ENCODE measurements around the gene ERC2.

ERC2 gene

DNA sequence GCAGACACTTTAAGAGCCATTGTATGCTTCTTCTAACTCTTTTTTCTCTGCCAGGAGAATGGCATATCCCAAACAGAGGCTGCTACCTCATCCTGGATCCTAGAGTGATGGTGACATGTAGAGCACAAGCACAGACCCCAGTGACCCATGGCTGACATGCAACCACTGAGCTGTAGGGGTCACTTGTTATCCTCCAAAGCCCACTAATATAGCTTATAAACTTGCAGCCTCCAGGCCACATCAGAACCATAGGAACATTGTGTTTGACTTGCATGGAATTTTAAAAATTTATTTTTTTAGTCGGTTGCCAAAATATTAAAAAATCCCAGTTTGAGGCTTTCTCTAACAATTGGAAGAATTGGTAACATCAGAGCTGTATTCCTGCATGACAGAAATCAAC is 698.2 kb downstream of the ERC2 start:
- DNase-seq, result no peak

GRCh38 chr3:55766753-55767152 is 701.5 kb downstream of the ERC2 start:
- DNase-seq, result no peak

GRCh38 chr3:55765906-55766701 is 702.2 kb downstream of the ERC2 start:
- DNase-seq, result no peak

- DNase-seq, result no peak
Measured at GRCh38 chr3:55765398-55765797, 702.9 kb downstream of the ERC2 start.

GRCh38 chr3:55756976-55757375 is 711.3 kb downstream of the ERC2 start:
- no peak for DNase-seq

DNA sequence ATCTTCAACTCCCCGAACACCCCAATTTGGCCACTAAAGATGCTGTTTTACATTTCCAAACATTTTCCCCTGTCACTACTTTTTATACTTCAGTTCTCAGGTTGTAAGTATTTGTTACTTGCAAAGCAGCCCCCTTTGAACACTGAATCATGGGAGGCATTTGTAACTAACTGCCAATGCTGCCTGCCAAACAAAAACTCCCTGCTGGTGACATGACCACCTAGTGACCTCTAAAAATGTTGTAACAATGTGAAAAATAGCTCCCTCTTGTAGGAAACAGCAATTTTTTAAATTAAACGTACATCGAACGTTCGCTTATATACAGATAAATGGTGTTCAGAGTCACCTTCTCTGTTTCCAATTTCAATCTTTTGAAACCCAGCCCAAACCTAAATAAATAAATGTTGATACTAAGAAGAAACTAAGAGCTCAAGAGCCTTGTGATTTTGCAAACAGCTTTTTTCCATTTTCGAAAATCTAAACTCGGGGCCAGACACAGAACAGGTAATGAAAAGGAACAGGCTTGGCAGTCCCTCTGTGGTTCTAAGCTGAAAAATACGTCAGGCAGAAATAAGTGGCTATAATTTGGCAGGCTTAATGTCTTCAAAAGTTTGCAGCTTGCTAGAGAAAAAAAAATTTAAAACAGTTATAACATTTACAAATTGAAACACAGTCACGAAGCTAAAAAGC is 712.6 kb downstream of the ERC2 start:
- DNase-seq, result no peak

- DNase-seq, result no peak
Measured at GRCh38 chr3:55752911-55753310, 715.4 kb downstream of the ERC2 start.

- DNase-seq, result no peak
Measured at GRCh38 chr3:55751730-55752129, 716.5 kb downstream of the ERC2 start.

GRCh38 chr3:55750525-55750924 is 717.7 kb downstream of the ERC2 start:
- no peak for DNase-seq

- DNase-seq, result no peak
Measured at GRCh38 chr3:55749036-55749435, 719.2 kb downstream of the ERC2 start.

DNA sequence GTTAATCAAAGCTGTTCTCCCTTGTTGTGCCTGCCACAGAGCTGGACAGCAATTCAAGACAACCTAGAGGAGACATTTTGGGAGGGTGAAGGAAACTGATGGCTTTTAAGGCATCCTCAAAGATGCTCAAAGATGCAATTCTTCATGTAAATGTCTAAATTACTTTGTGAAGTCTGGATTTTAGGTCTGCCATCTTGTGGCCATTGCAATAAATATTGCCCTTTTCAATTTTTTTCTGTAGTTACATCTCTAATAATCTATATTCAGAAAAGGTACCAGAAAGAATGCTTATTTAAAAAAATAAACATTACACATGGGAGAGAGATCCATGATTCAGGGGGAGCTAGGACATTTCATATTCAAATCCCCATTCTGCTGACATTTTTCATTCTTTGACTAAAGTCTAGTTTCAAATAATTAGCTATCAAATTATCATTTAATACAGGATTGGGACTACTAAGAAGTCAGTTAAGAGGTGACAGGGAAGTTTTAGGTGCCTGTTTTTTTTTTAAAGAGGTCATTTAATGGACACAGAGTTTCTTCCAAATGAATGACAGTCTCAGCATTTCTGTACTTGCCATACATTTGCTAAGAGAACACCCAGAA is 721.4 kb downstream of the ERC2 start:
- no peak for DNase-seq

DNA sequence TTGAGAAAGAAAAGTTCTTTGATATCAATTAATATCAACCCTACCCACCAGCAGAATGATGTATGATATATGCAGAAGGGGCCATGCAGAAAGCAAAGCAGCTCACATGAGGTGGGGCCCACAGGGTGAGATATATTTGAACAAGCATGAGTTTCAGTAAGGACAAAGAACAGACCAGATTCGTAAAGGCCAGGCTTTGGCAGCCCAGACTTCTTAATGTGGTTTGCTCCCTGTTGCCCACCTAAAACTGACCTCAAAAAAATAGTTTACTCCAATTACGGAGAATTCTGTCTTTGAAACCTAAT is 725.5 kb downstream of the ERC2 start:
- DNase-seq, result no peak

DNA sequence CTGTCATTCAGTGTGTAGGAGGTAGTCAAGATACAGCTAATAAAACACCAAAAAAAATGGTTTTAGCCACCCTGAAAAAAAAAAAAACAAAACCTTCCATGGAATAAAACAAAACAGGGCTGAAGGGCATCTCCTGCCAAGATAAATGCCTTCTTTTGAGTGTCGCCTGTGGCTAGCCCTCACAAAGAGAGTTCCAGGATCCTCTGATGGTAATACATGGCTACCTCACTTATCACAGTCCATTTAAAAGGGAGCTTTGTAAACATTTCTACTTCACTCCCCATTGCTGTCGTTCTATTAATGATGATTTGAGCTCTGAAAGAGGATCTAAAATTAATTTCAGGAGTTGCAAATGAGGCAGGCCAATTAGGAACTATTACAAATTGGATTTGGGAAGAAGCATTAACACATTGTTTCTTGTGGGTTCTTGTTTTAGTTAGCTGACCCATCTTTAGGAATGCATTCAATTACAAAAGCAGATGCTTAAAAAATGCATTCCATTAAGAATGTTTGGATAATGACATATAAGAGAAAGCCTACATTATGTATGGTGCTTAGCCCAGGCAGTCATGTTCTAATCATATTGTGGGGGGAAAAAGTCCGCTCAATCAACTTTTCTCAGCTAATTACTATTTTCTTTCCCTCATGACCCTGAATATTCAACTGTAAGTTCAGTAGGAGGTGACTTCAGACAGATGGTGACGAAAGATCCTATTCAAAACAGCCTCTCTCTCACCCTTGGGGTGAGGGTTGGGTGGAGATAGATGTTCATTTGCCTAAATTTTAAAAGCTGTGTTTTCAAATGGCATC is 726.0 kb downstream of the ERC2 start:
- no peak for DNase-seq

DNA sequence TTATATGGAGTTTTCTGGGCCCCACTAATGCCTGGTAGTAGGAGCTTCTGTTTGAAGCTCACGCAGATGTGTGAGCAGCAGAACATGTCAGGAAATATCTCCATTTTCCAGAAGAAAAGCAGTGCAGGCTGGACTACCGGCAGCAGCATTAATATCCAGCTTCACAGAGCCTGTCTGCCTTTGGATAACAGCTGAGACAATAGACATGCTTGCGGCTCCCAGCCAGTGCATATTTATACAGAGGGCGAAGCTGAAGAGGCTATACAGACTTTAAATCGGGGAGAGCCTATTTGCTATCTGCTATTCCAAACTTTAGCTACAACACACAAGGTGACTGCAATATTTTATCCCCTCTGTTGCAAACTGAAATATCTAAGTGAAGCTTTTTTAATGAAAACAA is 731.1 kb downstream of the ERC2 start:
- DNase-seq, result no peak

GRCh38 chr3:55735976-55736375 is 732.3 kb downstream of the ERC2 start:
- DNase-seq, result no peak

DNA sequence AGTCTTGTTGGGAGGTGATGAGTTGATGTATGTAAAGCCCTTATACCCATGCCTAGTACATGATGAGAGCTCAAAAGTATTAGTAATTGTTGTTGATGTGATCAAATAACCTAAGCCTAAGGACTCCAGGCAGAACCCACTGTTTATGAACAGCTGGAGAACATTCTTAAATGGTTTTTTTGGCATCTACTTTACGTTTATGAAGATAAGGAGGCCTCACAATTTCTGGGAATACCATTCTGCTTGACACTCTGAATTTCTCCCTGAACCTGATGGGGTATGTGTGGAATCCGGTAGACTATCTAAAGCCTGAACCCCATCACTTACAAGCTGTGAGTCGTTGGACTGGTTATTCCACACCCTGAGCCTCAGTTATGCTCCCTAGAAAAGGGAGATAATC is 736.5 kb downstream of the ERC2 start:
- DNase-seq, result no peak

GRCh38 chr3:55729546-55729945 is 738.7 kb downstream of the ERC2 start:
- no peak for DNase-seq

- no peak for DNase-seq
Measured at GRCh38 chr3:55728461-55729100, 739.7 kb downstream of the ERC2 start.

GRCh38 chr3:55726501-55726775 is 741.8 kb downstream of the ERC2 start:
- DNase-seq, result no peak

DNA sequence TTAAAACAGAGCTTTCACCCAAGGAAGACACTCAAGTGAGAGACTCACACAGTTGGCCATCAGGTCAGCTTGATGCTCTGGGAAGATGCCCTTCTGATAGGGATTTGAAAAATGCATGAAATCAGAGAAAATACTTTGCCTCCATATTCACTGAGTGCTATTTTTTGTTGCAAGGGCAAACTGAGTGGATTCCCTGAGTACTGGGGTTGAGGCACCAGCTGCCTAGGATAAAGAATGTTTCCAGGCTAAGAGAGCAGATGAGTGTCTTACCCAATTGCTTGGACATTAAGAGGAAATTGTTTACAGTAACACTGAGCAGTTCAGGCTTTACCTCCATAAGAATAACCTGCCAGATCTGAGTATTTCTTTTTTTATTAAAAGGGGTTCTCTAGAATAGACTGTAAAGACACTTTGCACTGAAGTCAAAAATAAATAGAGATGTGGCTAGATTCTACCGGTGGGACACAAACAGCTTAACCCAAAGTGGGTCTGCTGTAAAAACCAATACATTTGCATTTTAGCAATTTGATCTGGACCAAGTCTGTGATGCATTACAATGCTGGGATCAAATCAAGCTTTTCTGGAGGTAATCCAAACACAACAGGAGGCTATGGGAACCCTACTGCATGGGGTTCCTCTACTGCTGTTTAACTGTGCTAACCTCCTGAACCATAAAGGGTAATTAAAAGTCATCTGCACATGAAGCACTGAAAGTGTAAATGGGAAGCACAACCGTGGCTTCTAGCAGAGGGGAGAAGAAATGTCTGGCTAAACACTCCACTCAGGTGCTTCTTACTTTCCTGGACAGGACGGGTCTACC is 742.4 kb downstream of the ERC2 start:
- no peak for DNase-seq

DNA sequence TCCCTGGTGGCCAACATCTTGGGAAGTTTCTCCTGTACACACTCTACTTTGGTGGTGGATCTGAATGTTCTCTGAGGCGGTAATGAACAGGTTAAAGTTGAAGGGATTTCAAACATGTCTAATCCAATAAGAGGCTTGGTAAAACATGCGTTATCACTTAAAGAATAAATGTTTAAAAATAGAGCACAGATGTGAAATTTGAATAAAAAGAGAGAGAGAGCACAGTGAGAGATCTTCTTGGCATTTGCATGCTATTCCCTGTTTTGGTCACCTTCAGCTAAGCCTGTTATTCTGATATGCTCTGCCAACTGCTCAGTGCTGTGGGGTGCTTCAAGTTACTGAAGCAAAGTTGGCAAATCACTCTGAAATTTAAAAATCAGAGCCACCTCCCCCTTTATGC is 743.4 kb downstream of the ERC2 start:
- no peak for DNase-seq

DNA sequence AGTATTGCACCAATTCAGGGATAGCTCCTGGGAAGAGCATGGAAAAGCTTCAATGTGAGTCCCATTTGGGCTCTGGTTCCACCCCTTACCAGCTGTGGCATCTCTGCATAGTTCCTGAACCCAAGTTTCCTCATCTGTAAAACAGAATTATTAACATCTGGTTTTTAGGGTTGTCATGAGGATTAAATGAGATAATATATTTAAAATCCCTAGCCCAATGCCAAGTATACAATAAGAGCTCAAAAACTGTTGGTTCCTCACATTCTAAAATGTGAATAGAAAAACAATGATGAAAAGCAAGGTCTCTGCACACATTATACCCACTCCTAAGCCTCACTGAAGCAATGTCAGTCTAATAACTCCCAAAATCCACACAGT is 743.9 kb downstream of the ERC2 start:
- no peak for DNase-seq
